Suprapubic skin (tissue), 3 donors: ENCODE data around the gene STIM1.

Source experiments
- POLR2AphosphoS5 ChIP-seq, 3 donors: sonication (generic); formaldehyde crosslinking; IDR thresholded peaks; one replicate each; pipeline ENCODE4 v1.6.1; 2017; ENCODE audit warnings: antibody characterized with exemption in 3 of 3
- TF ChIP-seq, protein P1 (sequence below), 2 donors: fragments of 200-600 bp in 1 of 2; fragments of 450-650 bp in 1 of 2; sonication (generic) in 1 of 2; IDR thresholded peaks; one replicate each; pipeline ENCODE4 v1.5.1; 2016 to 2019; ENCODE audit warnings: antibody characterized with exemption in 2 of 2, mild to moderate bottlenecking in 1 of 2, moderate library complexity in 1 of 2

DNA sequence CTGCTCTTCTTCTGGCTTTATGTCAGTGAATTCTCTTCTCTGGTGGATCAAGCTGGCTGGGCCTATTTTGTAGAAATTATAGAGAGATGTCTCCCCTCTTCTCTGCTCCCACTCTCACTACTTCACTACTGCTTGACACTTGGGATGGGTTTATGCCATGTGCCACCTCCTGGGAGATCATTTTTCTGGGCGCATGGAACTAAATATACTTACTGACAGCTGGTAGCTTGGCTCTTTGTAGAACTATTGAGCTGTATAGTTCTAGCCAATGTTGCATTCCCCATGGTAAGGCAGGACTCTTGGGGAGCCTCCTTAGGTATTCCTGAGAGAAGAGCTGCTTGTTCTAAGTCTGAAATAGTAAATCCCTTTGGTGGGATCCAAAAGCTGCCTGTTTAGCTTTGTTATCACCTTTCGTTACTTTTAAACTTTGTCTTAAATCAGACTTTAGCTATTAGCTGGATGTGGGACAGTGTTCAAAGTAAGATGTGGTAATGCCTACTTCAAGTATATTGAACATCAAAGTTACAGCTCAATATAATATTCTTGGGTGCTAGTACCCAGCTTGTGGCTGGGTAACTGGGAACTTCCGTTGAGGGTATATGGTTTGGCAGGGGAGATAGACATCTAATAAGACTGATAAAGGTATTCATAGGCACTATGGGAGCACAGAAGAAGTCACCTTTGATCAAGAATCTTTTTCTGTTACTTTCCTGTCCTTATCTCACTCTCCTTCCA is 151.6 kb downstream of the STIM1 start:
- TF ChIP-seq, protein P1, sequence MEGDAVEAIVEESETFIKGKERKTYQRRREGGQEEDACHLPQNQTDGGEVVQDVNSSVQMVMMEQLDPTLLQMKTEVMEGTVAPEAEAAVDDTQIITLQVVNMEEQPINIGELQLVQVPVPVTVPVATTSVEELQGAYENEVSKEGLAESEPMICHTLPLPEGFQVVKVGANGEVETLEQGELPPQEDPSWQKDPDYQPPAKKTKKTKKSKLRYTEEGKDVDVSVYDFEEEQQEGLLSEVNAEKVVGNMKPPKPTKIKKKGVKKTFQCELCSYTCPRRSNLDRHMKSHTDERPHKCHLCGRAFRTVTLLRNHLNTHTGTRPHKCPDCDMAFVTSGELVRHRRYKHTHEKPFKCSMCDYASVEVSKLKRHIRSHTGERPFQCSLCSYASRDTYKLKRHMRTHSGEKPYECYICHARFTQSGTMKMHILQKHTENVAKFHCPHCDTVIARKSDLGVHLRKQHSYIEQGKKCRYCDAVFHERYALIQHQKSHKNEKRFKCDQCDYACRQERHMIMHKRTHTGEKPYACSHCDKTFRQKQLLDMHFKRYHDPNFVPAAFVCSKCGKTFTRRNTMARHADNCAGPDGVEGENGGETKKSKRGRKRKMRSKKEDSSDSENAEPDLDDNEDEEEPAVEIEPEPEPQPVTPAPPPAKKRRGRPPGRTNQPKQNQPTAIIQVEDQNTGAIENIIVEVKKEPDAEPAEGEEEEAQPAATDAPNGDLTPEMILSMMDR (IDR thresholded peaks at IDR 0.05), result no peak
- no peak for TF ChIP-seq POLR2AphosphoS5 (IDR thresholded peaks at IDR 0.05)
